Measurements from ENCODE around the gene OTOP2.
"Not testable (repeated sequence)": the region's sequence is repeated elsewhere in the genome, so short reads cannot be mapped to it uniquely, and the experiment has no call there.

Gene OTOP2

DNA sequence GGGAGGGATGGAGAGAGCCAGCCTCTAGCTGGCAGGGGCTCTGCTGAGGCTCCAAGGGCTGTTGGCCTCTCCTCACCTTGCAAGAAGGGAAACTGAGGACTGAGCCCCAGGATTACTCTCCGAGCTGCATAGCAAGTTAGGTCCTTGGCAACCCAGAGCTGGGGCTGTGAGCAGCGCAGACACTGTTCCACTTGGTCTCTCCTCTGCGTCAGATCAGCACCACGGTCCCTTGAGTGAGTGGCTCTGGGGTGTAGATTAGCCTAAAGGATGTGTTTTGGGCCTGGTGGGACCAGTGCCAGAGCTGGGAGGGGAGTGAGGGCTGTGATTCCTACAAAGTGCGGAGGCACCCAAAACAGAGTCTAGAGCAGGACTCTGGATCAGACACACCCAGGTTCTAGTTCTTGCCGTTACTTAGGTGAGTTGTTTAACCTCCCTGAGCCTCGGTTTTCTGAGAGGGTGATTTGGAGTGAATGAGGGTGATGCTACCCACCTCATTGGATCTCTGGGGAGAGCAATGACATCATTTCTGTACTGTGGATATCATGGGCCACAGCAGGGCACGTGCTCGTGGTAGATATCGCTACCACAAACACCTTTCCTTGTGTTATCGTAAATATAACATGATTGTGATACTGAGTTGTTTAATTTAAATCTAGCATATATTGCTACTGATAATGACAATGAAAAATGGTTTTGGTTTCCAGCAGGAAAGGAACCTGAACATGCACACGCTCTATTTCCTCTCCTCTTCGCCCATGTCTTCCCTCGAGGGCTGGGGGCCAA, 22.5 kb upstream of the OTOP2 start:
- DNase-seq: no peak

GRCh38 chr17:74903034-74903433, 21.0 kb upstream of the OTOP2 start:
- no peak for DNase-seq

- no peak for DNase-seq
Observed at GRCh38 chr17:74903671-74904070, 20.4 kb upstream of the OTOP2 start.

GRCh38 chr17:74904687-74905409, 19.2 kb upstream of the OTOP2 start:
- DNase-seq: no peak

- DNase-seq: not testable (repeated sequence)
Observed at GRCh38 chr17:74906214-74906793, 17.8 kb upstream of the OTOP2 start.

GRCh38 chr17:74907012-74907411, 17.1 kb upstream of the OTOP2 start:
- DNase-seq: no peak

DNA sequence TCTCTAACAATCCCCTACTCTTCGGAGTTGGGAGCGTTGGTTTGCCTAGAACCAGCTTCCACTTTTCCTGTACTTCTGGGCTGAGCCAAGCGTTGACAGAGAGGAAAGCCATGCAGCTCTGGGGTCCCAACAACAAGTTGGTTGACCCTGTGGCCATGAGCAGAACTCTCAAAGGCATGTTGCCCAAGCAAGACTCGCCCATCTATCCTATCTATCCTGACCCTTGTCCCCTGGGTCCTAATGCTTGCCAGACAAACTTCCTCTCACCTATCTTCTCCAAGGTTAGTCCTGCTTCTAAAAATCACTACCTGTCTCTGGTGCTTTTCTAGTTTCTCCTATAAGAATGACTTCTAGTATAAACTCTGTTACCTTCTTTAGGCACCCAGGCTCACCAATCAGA, 15.0 kb upstream of the OTOP2 start:
- not testable (repeated sequence) for DNase-seq

DNA sequence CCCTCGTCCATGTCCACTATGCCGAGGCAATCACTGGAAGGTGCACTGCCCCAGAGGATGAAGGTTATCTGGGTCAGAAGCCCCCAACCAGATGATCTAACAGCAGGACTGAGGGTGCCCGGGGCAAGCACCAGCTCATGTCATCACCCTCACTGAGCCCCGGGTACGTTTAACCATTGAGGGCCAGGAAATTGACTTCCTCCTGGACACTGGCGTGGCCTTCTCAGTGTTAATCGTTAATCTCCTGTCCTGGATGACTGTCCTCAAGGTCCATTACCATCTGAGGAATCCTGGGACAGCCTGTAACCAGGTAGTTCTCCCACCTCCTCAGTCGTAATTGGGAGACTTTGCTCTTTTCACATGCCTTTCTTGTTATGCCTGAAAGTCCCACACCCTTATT, 12.7 kb upstream of the OTOP2 start:
- not testable (repeated sequence) for DNase-seq

DNA sequence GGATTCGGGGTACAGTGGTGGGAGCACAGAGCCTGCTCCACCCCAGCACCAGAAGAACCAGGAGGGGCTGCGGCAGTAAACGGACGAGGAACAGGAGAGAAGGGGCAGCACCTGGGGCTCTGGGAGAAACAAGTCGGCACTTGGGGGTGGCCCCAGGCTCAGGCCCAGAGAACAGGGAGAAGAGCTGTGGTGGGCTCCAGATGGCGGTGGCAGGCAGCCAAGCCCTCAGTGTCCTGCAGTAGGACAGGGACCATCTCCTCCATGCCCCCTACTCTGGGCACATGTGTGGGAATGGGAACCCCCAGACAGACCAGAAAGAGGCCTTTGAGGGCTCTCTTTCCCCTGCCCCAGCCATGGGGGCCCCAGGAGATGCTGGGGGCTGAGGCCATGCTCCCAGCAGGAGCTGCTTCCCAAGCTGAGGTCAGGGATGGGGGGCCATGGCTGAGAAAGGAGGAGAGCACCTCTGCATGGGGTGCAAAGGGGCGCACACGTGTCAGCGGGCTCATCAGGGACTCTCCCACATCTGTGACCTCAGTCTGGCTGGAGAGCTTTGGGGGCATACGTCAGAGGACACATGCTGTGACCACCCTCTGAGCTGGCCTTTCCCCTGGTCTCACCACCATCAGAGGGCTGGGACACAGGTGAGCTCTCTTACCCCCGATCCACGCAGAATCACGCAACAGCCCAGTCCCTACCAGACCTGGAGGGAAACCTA, 7.8 kb upstream of the OTOP2 start:
- no peak for DNase-seq

- no peak for DNase-seq
Observed at GRCh38 chr17:74916851-74917199, 7.2 kb upstream of the OTOP2 start.

DNA sequence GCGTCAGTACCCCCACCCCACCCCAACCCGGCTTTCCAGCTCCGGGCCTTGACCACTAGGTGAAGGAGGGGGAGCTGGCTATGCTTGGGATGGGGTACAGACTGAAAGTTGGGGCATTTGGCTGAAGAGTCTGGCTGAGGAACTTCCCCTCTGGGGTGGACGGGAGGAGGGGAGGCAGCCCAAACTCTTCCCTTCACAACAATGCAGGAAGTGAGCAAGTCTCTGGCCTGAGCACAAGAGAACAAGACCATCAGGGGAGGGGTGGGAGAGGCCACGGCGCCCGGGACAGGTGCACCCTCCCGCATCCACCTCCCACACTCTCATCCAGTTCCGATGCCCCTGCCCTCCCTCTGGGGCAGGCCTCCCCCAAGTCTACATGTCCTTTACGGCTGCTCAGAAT, 6.6 kb upstream of the OTOP2 start:
- no peak for DNase-seq

DNA sequence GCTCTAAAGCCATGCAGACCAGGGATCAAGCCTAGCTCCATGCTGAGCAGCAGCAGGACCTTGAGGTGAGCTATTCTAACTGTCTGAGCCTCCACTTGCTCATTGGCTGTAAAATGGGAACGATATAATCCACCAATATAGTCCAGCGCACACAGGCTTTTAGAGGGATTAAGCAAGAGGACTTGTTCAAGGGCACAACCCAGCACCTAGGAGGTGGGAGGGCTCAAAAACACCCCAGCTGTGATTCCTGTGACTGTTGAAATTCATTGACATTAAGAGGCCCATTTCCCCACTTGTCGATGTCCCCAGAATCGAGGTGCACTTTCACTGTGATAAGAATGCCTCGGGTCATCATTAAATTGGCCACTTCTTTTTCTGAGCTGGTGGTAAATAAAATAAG, 5.2 kb upstream of the OTOP2 start:
- DNase-seq: no peak

DNA sequence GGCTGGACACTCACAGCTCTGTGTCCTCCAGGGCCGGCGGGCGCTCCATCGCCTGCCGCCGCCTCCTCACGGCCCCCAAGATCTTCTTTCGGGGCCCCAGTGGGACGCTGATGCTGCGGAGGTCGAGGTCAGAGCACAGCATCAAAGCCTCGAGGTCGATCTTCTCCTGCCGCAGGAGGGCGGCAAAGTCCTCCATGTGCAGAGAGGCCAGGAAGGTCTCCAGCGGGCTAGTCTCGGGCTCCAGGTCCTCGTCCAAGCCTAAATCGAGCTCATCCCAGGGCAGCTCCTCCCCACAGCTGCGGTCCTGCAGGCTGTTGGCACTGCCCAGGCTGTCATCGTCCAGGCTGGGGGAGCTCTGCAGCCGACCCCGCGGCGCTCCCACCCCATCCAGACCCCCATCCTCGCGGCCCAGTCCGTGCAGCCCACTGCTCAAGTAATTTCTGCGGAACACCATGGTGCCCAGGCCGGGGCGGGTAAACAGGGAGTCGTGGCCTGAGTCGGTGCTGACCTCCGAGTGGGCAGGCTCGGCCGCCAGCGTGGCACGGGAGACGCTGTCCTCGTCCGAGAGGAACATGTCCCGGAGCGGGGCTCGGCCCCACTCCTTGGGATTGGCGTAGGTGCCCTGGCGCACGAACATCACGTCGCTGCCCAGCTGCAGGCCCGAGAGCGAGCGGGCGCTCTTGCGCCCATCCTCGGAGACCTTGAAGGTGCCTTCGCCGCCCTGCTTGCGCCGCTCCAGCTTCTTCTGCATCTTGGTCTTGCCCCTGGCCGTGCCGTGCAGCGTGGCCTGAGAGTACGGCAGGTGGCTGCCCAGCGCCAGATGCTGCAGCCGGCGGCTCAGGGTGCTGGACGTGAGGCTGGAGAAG, 4.4 kb upstream of the OTOP2 start:
- no peak for DNase-seq

- DNase-seq: no peak
Observed at GRCh38 chr17:74920306-74920620, 3.8 kb upstream of the OTOP2 start.

GRCh38 chr17:74920642-74921025, 3.4 kb upstream of the OTOP2 start:
- no peak for DNase-seq

GRCh38 chr17:74921026-74921681, 2.9 kb upstream of the OTOP2 start:
- DNase-seq: no peak

DNA sequence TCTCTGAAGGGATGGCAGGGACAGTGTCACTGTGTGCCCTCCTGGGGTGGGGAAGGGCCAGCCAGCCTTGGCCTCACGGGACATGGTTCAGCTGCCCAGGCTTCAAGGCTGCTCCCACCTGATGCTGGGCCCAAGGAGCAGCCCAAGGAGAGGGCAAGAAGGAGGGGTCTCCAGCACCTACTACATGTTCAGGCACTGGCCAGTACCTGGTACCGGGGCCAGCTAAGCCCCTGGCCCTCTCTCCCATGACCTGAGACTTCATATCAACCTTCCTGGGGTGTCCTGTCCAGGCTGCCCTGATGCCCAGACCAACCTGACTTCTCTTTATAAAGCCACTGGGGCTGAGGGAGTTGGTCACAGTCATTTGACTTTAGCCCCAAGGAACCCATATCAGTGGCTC, 2.3 kb upstream of the OTOP2 start:
- no peak for DNase-seq

- DNase-seq: no peak
Observed at GRCh38 chr17:74922172-74922571, 1.9 kb upstream of the OTOP2 start.

DNA sequence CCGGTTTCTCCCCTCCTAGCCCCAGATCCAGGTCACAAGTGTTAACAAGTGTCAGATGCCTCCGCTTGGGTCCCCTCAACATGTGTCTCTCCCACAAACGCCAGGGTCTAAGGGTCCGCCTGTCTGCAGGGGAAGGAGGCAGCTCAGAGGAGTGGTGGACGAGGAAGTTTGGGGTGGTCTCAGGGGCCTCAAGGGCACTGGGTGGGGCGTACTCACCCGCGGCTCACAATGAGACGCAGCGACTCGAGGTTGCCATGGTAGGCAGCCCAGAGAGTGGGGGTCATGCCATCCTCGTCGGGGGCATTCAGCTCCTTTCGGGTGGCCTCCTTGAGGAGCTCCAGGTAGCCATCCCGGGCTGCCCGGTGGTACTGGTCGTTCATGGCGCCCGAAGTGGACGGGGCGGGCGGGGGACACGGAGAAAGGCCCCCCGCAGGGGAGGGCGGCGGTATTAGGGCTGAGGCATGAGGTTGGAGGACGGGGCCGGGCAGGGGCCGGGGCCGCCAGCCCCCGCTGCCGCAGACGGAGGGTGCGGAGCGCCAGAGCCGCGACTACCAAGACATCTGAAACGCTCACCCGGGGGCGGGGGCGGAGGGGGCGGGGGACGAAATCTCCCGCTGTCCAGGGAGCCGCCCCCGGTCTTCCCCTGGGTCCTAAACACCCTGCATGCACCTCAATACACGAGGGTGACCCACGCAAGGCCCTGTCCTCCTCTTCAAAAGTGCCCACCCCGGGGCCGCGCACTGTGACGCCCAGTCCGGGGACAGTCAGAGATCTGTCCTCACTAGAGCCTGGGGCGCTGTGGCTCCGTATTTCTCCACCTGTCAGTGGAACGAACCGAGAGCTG, 1.2 kb upstream of the OTOP2 start, which contains the start of gene USH1G:
USH1G (minus strand) TSS at position 562 of the 844 bp plus-strand sequence; CDS start at position 380, 182 bp downstream.
- DNase-seq: no peak

DNA sequence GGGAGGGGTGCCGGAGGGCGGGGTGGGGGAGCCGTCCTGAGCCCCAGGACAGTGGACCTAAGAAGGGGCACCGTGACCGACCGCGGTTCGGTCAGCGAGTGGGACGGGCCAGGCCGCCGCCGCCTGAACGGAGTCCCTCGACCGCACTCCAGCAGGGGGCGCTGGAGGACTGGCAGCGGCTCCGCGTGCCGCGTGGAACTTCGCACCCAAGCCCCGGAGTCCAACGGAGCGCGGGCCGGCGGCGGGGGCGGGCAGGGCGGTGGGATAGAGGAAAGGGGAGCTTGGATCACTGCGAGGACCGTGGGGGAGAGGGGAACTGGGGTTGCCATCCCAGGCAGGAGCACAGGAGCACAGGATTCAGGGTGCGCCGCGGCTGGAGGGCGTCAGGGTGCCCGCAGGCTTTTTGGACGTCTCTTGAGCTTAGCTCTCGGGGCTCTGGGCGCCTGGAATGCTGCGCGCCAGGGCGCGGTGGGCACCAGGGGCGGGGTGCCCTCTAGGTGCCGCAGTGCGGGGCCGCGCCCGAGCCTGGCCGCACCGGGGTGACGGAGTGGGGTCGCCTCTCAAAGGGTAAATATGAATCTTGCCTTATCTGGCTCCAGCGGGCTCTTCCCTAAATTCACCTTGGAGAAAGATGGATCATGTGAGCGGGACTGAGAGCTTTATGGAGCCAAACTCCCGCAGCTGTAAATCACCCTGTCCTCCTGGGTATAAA, 379 bp upstream of the OTOP2 start:
- peak; percentile 45 to 60 (median 53) for DNase-seq

Measured in activated CD4-positive, CD25-positive, alpha-beta regulatory T cell (primary cell).